ENCODE data around the gene ROBO1. TPM values are rescaled to one million over a fixed set of nuclear protein-coding genes. Genes with fewer than 3 reads are reported as not detected.

ROBO1 gene
- total RNA-seq, 2 donors from 2014 or later, result 7.6 to 19.7 TPM

DNA sequence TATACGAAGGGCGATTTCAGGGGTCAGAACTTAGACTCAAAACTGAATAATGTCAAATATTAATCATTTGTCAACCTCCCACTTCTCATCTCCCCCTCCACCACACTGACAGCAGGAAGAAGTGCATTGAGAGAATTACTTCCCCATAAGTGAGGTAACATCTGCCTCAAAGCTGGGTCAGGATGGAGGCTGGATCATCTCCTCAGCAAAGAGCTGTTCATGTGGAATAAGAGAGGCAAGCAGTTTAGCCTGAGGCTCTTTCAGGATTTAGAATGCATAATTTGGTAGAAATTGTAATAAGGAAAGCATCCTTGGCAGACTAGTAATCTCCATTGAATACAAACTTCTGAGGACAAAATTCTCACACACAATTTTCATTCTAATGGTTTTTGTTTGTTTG, 512.1 kb downstream of the ROBO1 start:
- H3K36me3 ChIP-seq, result no peaks in the 10 kb centered on the region
- H3K4me3 ChIP-seq, result no peak overlapping the region
- TF ChIP-seq, protein P1, sequence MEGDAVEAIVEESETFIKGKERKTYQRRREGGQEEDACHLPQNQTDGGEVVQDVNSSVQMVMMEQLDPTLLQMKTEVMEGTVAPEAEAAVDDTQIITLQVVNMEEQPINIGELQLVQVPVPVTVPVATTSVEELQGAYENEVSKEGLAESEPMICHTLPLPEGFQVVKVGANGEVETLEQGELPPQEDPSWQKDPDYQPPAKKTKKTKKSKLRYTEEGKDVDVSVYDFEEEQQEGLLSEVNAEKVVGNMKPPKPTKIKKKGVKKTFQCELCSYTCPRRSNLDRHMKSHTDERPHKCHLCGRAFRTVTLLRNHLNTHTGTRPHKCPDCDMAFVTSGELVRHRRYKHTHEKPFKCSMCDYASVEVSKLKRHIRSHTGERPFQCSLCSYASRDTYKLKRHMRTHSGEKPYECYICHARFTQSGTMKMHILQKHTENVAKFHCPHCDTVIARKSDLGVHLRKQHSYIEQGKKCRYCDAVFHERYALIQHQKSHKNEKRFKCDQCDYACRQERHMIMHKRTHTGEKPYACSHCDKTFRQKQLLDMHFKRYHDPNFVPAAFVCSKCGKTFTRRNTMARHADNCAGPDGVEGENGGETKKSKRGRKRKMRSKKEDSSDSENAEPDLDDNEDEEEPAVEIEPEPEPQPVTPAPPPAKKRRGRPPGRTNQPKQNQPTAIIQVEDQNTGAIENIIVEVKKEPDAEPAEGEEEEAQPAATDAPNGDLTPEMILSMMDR (IDR thresholded peaks at IDR 0.05), result no peak
- no peaks in the 10 kb centered on the region for H3K4me1 ChIP-seq
- no peaks in the 10 kb centered on the region for H3K9me3 ChIP-seq
- no peak overlapping the region for H3K27ac ChIP-seq
- no peak for DNase-seq (ENCODE audit: low spot score)
- H3K27me3 ChIP-seq, result no peaks in the 10 kb centered on the region

DNA sequence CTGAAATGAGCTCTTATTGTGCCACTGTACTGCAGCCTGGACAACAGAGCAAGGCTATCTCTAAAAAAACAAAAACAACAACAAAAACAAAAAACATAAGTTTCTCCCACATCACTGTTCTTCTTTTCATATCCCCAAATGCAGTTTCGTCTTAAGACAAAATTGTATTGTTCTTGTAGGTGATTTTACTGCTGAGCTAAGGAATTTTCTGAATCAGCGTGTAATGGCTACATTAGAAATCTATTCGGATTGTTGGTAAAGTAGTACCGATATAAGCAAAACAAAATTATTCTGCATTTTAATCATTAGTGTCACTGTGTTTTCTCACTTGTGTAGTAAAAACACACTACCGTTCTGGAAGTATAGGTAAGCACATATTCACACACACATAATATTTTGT, 512.5 kb downstream of the ROBO1 start:
- Histone ChIP-seq H3K27me3 (no peaks in the 10 kb centered on the region), H3K4me1 (no peaks in the 10 kb centered on the region), H3K27ac (no peak overlapping the region), H3K4me3 (no peak overlapping the region), H3K9me3 (no peaks in the 10 kb centered on the region), H3K36me3 (no peaks in the 10 kb centered on the region)
- TF ChIP-seq, protein P1 (IDR thresholded peaks at IDR 0.05), result no peak
- no peak for DNase-seq (ENCODE audit: low spot score)

DNA sequence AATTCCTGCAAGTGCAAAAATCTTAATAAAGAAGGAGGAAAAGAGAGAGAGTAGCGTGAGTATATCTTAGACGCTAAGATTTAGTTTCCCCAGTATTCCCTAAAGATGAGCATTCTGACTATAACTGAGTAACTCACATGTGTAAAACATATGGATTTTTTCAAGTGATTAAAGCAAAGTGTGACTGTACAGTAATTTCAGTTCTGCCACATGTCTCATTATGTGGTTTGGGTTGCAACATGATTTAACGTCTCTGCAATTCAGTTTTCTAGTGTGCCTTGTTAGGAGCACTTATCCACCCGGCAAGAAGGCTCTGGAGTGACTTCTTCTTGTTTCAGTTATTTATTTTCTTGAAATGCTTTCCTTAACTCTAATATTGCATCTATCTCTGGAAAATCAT, 514.1 kb downstream of the ROBO1 start:
- H3K36me3 ChIP-seq, result no peaks in the 10 kb centered on the region
- no peak overlapping the region for H3K27ac ChIP-seq
- no peaks in the 10 kb centered on the region for H3K4me1 ChIP-seq
- no peaks in the 10 kb centered on the region for H3K27me3 ChIP-seq
- H3K9me3 ChIP-seq, result no peaks in the 10 kb centered on the region
- no peak for DNase-seq (ENCODE audit: low spot score)
- H3K4me3 ChIP-seq, result no peak overlapping the region
- TF ChIP-seq, protein P1 (IDR thresholded peaks at IDR 0.05), result no peak

DNA sequence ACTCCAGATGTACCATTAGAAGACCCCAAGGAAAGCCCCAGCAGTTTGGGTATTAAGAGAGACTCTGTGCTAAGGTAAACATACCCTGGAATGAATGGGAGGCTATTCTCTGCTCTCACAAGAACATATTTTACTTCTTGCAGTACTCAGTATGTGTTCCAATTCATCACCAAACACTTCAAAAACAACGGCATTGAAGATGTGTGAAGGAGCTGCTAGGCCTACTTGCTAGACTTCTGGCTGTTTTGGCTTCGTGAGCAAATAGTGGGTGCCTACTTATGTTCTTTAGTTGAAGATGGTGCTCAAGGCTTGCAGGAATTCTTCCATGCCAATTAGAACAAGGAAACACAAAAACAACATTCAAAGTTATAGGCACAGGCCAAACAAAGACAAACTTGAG, 514.5 kb downstream of the ROBO1 start:
- DNase-seq (ENCODE audit: low spot score), result no peak
- Histone ChIP-seq H3K27me3 (no peaks in the 10 kb centered on the region), H3K4me1 (no peaks in the 10 kb centered on the region), H3K27ac (no peak overlapping the region), H3K4me3 (no peak overlapping the region), H3K36me3 (no peaks in the 10 kb centered on the region), H3K9me3 (no peaks in the 10 kb centered on the region)
- TF ChIP-seq, protein P1 (IDR thresholded peaks at IDR 0.05), result no peak

DNA sequence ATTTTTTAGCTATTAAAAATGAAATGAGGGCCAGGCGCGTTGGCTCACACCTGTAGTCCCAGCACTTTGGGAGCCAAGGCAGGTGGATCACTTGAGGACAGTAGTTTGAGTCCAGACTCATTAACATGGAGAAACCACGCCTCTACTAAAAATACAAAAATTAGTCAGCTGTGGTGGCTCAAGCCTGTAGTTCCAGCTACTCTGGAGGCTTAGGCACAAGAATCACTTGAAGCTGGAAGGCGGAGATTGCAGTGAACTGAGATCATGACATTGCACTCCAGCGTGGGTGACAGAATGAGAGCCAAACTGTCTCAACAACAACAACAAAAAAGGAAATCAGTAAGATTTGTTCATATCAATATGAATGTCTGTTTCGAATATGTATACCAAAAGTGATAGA, 517.1 kb downstream of the ROBO1 start:
- no peaks in the 10 kb centered on the region for H3K36me3 ChIP-seq
- DNase-seq (ENCODE audit: low spot score), result no peak
- no peaks in the 10 kb centered on the region for H3K27me3 ChIP-seq
- H3K4me3 ChIP-seq, result no peak overlapping the region
- no peak overlapping the region for H3K27ac ChIP-seq
- H3K4me1 ChIP-seq, result no peaks in the 10 kb centered on the region
- TF ChIP-seq, protein P1 (IDR thresholded peaks at IDR 0.05), result no peak
- H3K9me3 ChIP-seq, result no peaks in the 10 kb centered on the region

DNA sequence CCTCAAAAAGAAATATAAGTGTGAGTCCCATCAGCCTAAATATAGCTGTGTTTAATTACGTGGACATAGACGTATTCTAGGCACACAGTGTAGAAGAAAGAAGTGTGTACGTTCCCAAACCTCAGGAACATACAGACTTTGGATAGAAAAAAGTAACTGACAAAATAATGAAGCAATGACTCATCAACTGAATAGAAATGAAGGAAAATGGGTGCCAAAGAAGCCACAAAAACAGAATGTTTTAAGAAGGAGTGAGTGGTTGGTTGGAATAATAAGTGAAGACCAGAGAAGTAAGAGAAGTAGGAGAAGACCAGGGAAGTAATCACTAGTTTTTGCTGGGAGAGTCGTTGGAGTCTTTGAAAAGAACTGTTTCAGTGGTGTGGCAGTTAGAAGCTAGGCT, 518.1 kb downstream of the ROBO1 start:
- Histone ChIP-seq H3K4me3 (no peak overlapping the region), H3K9me3 (no peaks in the 10 kb centered on the region), H3K27me3 (no peaks in the 10 kb centered on the region), H3K36me3 (no peaks in the 10 kb centered on the region), H3K27ac (no peak overlapping the region), H3K4me1 (no peaks in the 10 kb centered on the region)
- DNase-seq (ENCODE audit: low spot score), result no peak
- TF ChIP-seq, protein P1 (IDR thresholded peaks at IDR 0.05), result no peak

Measured in right atrium auricular region (tissue), 2 donors.